Measurements from ENCODE around the gene SP3.

The SP3 gene

GRCh38 chr2:173966274-173967098, 1.3 kb upstream of the SP3 start:
- no peak for DNase-seq

GRCh38 chr2:173964565-173965371, 405 bp downstream of the SP3 start:
- DNase-seq, result peak; percentile 62

- DNase-seq, result peak; percentile 76
These were observed 1.2 kb downstream of the SP3 start for GRCh38 chr2:173963817-173964564.

GRCh38 chr2:173963323-173963816, 1.8 kb downstream of the SP3 start:
- DNase-seq, result peak; percentile 28

- DNase-seq, result peak; percentile 14
These were observed 2.5 kb downstream of the SP3 start for GRCh38 chr2:173962583-173963110.

- no peak for DNase-seq
These were observed 3.1 kb downstream of the SP3 start for GRCh38 chr2:173962031-173962430.

GRCh38 chr2:173961346-173961705, 3.8 kb downstream of the SP3 start:
- DNase-seq, result no peak

GRCh38 chr2:173959909-173960308, 5.3 kb downstream of the SP3 start:
- no peak for DNase-seq

GRCh38 chr2:173959358-173959884, 5.8 kb downstream of the SP3 start:
- no peak for DNase-seq

- DNase-seq, result no peak
These were observed 6.9 kb downstream of the SP3 start for GRCh38 chr2:173958198-173958846.

- no peak for DNase-seq
These were observed 7.7 kb downstream of the SP3 start for GRCh38 chr2:173957517-173957916.

GRCh38 chr2:173956454-173956853, 8.7 kb downstream of the SP3 start:
- no peak for DNase-seq

- no peak for DNase-seq
These were observed 9.3 kb downstream of the SP3 start for GRCh38 chr2:173955867-173956266.

GRCh38 chr2:173955004-173955403, 10.2 kb downstream of the SP3 start:
- no peak for DNase-seq

- DNase-seq, result no peak
These were observed 12.1 kb downstream of the SP3 start for GRCh38 chr2:173953047-173953424.

- DNase-seq, result no peak
These were observed 12.7 kb downstream of the SP3 start for GRCh38 chr2:173952267-173953046.

- DNase-seq, result no peak
These were observed 16.3 kb downstream of the SP3 start for GRCh38 chr2:173948842-173949241.

- no peak for DNase-seq
These were observed 17.0 kb downstream of the SP3 start for GRCh38 chr2:173948198-173948597.

- DNase-seq, result no peak
These were observed 18.0 kb downstream of the SP3 start for GRCh38 chr2:173947131-173947530.

GRCh38 chr2:173943738-173944137, 21.4 kb downstream of the SP3 start:
- DNase-seq, result no peak

- no peak for DNase-seq
These were observed 22.2 kb downstream of the SP3 start for GRCh38 chr2:173942861-173943523.

Measured in NCI-H2029 treated with DMSO at 0.1 percent for 48 hours (cell line).